H9 (cell line): ENCODE data around the gene PHF20. TPM values are rescaled to one million over a fixed set of nuclear protein-coding genes. Genes with fewer than 3 reads are reported as not detected.

Experiments used
- DNase-seq: peaks from one replicate; pipeline ENCODE4 v3.0.0-alpha.2; 2017
- H2AFZ ChIP-seq: one replicate; pipeline ENCODE4 v1.6.1; 2013; ENCODE audit warnings: mild to moderate bottlenecking, low read length, control low read depth, moderate library complexity
- H2AK5ac ChIP-seq: 2 replicates; pipeline ENCODE4 v1.6.1; 2013; ENCODE audit warnings: low read length, control low read depth, mixed read lengths; ENCODE audit not compliant: insufficient read length
- H2BK120ac ChIP-seq: one replicate; pipeline ENCODE4 v1.6.1; 2013; ENCODE audit warnings: low read depth, mild to moderate bottlenecking, low read length, control low read depth, inconsistent platforms; ENCODE audit not compliant: poor library complexity, severe bottlenecking
- H2BK12ac ChIP-seq: 2 replicates; pipeline ENCODE4 v1.6.1; 2013; ENCODE audit warnings: low read length, control low read depth, mixed read lengths, low read depth; ENCODE audit not compliant: insufficient read length
- H2BK15ac ChIP-seq: 2 replicates; pipeline ENCODE4 v1.6.1; 2013; ENCODE audit warnings: low read depth, low read length, control low read depth
- H2BK20ac ChIP-seq: one replicate; pipeline ENCODE4 v1.6.1; 2013; ENCODE audit warnings: low read depth, mild to moderate bottlenecking, low read length, control low read depth, inconsistent platforms; ENCODE audit not compliant: poor library complexity, severe bottlenecking
- H2BK5ac ChIP-seq: 2 replicates; pipeline ENCODE4 v1.6.1; 2013; ENCODE audit warnings: low read length, control low read depth, mixed read lengths; ENCODE audit not compliant: insufficient read length
- H3K14ac ChIP-seq: 2 replicates; pipeline ENCODE4 v1.6.1; 2013; ENCODE audit warnings: low read length, control low read depth; ENCODE audit not compliant: insufficient read depth
- H3K18ac ChIP-seq: 2 replicates; pipeline ENCODE4 v1.6.1; 2013; ENCODE audit warnings: low read depth, mild to moderate bottlenecking, mixed read lengths, low read length, control low read depth; ENCODE audit not compliant: insufficient read length
- H3K23ac ChIP-seq: 2 replicates; pipeline ENCODE4 v1.6.1; 2013; ENCODE audit warnings: low read length, control low read depth, mixed read lengths, low read depth; ENCODE audit not compliant: insufficient read length
- H3K23me2 ChIP-seq: 2 replicates; pipeline ENCODE4 v1.6.1; 2013; ENCODE audit warnings: low read depth, mild to moderate bottlenecking, mixed read lengths, low read length, control low read depth; ENCODE audit not compliant: insufficient read length, poor library complexity, severe bottlenecking
- H3K27ac ChIP-seq: 2 replicates; pipeline ENCODE4 v1.5.1; 2013; ENCODE audit warnings: low read length, control low read depth, mixed read lengths, low read depth; ENCODE audit not compliant: insufficient read length
- H3K27me3 ChIP-seq: 2 replicates; pipeline ENCODE4 v1.6.1; 2013; ENCODE audit warnings: low read length, control low read depth, inconsistent platforms; ENCODE audit not compliant: insufficient read depth
- H3K4ac ChIP-seq: 2 replicates; pipeline ENCODE4 v1.6.1; 2013; ENCODE audit warnings: low read depth, mild to moderate bottlenecking, control low read depth, inconsistent platforms, low read length, moderate library complexity
- H3K4me1 ChIP-seq: 2 replicates; pipeline ENCODE4 v1.6.1; 2013; ENCODE audit warnings: low read length, control low read depth, inconsistent platforms; ENCODE audit not compliant: insufficient read depth
- H3K4me2 ChIP-seq: 2 replicates; pipeline ENCODE4 v1.6.1; 2013; ENCODE audit warnings: low read length, control low read depth, mixed read lengths; ENCODE audit not compliant: insufficient read length, insufficient read depth
- H3K56ac ChIP-seq: 2 replicates; pipeline ENCODE4 v1.6.1; 2013; ENCODE audit warnings: low read depth, mild to moderate bottlenecking, mixed read lengths, low read length, control low read depth; ENCODE audit not compliant: insufficient read length
- H3K79me1 ChIP-seq: 2 replicates; pipeline ENCODE4 v1.6.1; 2013; ENCODE audit warnings: low read depth, mild to moderate bottlenecking, moderate library complexity, low read length, control low read depth, inconsistent platforms; ENCODE audit not compliant: insufficient read depth, poor library complexity, severe bottlenecking
- H3K79me2 ChIP-seq: 2 replicates; pipeline ENCODE4 v1.6.1; 2013; ENCODE audit warnings: low read length, control low read depth, inconsistent platforms; ENCODE audit not compliant: insufficient read depth
- H3K9ac ChIP-seq: 2 replicates; pipeline ENCODE4 v1.6.1; 2013; ENCODE audit warnings: low read length, control low read depth, mixed read lengths; ENCODE audit not compliant: insufficient read length; ENCODE audit errors: extremely low read depth
- H3K9me3 ChIP-seq: one replicate; pipeline ENCODE4 v1.6.1; 2013; ENCODE audit warnings: low read depth, low read length, inconsistent platforms; ENCODE audit not compliant: control insufficient read depth
- H3T11ph ChIP-seq: one replicate; pipeline ENCODE4 v1.6.1; 2013; ENCODE audit warnings: mild to moderate bottlenecking, low read length, control low read depth, inconsistent platforms
- H4K20me1 ChIP-seq: one replicate; pipeline ENCODE4 v1.6.1; 2013; ENCODE audit not compliant: control insufficient read depth, insufficient read length, insufficient read depth
- H4K5ac ChIP-seq: 2 replicates; pipeline ENCODE4 v1.6.1; 2013; ENCODE audit warnings: low read depth, mild to moderate bottlenecking, mixed read lengths, low read length, control low read depth; ENCODE audit not compliant: insufficient read length
- H4K8ac ChIP-seq: replicated peaks from 2 replicates; pipeline ENCODE4 v1.6.1; 2013; ENCODE audit warnings: low read length, control low read depth, mixed read lengths, low read depth; ENCODE audit not compliant: insufficient read length
- H4K91ac ChIP-seq: 2 replicates; pipeline ENCODE4 v1.6.1; 2013; ENCODE audit warnings: low read depth, mild to moderate bottlenecking, moderate library complexity, mixed read lengths, low read length, control low read depth; ENCODE audit not compliant: insufficient read length
- H3K27ac Mint-ChIP-seq, 3 experiments: 2 replicates in 2 of 3; 3 replicates in 1 of 3; pipeline ENCODE4 v1.8.0; 2020 to 2021; ENCODE audit warnings: mixed read lengths in 3 of 3, mild to moderate bottlenecking in 1 of 3, moderate library complexity in 1 of 3
- H3K27me3 Mint-ChIP-seq: 2 replicates; pipeline ENCODE4 v1.8.0; 2021; ENCODE audit warnings: low read depth, mild to moderate bottlenecking, moderate library complexity, mixed read lengths
- H3K36me3 Mint-ChIP-seq, 3 experiments: 2 replicates in 2 of 3; 3 replicates in 1 of 3; pipeline ENCODE4 v1.8.0; 2020 to 2021; ENCODE audit warnings: low read depth in 3 of 3, mixed read lengths in 3 of 3; ENCODE audit not compliant: insufficient read depth in 1 of 3
- H3K4me1 Mint-ChIP-seq, 2 experiments: 2 replicates each; pipeline ENCODE4 v1.8.0; 2020; ENCODE audit warnings: mixed read lengths in 2 of 2
- H3K4me3 Mint-ChIP-seq, 2 experiments: 2 replicates in 1 of 2; 3 replicates in 1 of 2; pipeline ENCODE4 v1.8.0; 2020 to 2021; ENCODE audit warnings: mild to moderate bottlenecking in 2 of 2, mixed read lengths in 2 of 2, moderate library complexity in 1 of 2
- H3K9me3 Mint-ChIP-seq, 2 experiments: 2 replicates in 1 of 2; 3 replicates in 1 of 2; pipeline ENCODE4 v1.8.0; 2020; ENCODE audit warnings: mild to moderate bottlenecking in 2 of 2, mixed read lengths in 2 of 2, moderate library complexity in 1 of 2
- WGBS: extraction: QIAGEN DNeasy Blood & Tissue Kit; methylation state at CpG from one replicate; pipeline ENCODE4 v1.1.7; 2013; ENCODE audit warnings: missing lambda C conversion rate, low lambda C conversion rate, mixed read lengths; ENCODE audit not compliant: insufficient read length; ENCODE audit errors: extremely low coverage; 5-methylcytosine and 5-hydroxymethylcytosine counted together
- total RNA-seq: library from RNA; stranded (reverse); gene quantifications from 2 replicates; pipeline ENCODE4 v1.2.1, GENCODE V29; 2021
- TF ChIP-seq, protein P1 (sequence below): fragments of 200-600 bp; sonication (generic); conservative IDR thresholded peaks from 3 replicates; pipeline ENCODE4 v1.8.0; 2021; ENCODE audit warnings: antibody characterized with exemption, mild to moderate bottlenecking

The PHF20 gene
- total RNA-seq, 1 experiment from 2014 or later = 50.3 TPM

DNA sequence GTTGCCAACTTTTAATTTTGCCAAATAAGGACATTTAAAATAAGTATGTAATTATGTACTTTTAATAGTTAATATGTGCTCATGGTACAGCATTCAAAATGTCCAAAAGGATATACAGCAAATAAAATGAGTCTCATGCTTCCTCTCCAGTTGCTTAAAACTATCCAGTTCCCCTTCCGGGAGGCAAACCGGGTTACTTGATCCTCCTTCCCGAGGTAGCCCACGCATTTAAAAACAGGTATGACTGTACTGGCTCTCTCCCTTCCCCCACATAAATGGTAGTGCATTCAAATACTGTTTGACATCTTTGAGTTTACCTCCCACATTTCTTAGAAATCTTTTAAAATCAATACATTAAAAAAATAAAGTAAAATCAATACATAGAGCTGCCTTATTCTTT, 66.4 kb downstream of the PHF20 start:
- Histone ChIP-seq H3K9ac (no peak overlapping the region), H2AFZ (no peak overlapping the region), H2AK5ac (no peak overlapping the region), H2BK15ac (no peak overlapping the region), H2BK20ac (no peak overlapping the region), H3K14ac (no peak overlapping the region), H2BK12ac (no peak overlapping the region), H3K4me1 (no peaks in the 10 kb centered on the region), H3K27me3 (no peaks in the 10 kb centered on the region), H3K79me2 (no peaks in the 10 kb centered on the region), H3K4me2 (no peak overlapping the region), H3K23me2 (no peaks in the 10 kb centered on the region), H2BK5ac (no peak overlapping the region), H4K8ac (no peak overlapping the region), H3K27ac (no peak overlapping the region), H4K5ac (no peak overlapping the region), H4K91ac (no peak overlapping the region), H3K23ac (no peak overlapping the region), H3T11ph (no peak overlapping the region), H3K4ac (no peak overlapping the region), H3K9me3 (no peaks in the 10 kb centered on the region), H3K56ac (no peak overlapping the region), H2BK120ac (no peak overlapping the region), H4K20me1 (no peaks in the 10 kb centered on the region), H3K79me1 (no peaks in the 10 kb centered on the region), H3K18ac (no peak overlapping the region)
- Mint-ChIP-seq H3K9me3 (peaks cover 4 to 5% of the 10 kb centered on the region in 2 experiments; a peak in 2 of 5 replicates), H3K4me3 (no peak overlapping the region; a peak in 1 of 5 replicates), H3K36me3 (peaks cover 21 to 25% (median 22%) of the 10 kb centered on the region in 3 experiments), H3K27me3 (no peaks in the 10 kb centered on the region), H3K27ac (no peak overlapping the region; a peak in 1 of 7 replicates), H3K4me1 (peaks cover 7 to 11% of the 10 kb centered on the region in 2 experiments)
- no CpG with 5 or more reads among the region's 4 CpGs for WGBS
- DNase-seq = no peak
- TF ChIP-seq, protein P1, sequence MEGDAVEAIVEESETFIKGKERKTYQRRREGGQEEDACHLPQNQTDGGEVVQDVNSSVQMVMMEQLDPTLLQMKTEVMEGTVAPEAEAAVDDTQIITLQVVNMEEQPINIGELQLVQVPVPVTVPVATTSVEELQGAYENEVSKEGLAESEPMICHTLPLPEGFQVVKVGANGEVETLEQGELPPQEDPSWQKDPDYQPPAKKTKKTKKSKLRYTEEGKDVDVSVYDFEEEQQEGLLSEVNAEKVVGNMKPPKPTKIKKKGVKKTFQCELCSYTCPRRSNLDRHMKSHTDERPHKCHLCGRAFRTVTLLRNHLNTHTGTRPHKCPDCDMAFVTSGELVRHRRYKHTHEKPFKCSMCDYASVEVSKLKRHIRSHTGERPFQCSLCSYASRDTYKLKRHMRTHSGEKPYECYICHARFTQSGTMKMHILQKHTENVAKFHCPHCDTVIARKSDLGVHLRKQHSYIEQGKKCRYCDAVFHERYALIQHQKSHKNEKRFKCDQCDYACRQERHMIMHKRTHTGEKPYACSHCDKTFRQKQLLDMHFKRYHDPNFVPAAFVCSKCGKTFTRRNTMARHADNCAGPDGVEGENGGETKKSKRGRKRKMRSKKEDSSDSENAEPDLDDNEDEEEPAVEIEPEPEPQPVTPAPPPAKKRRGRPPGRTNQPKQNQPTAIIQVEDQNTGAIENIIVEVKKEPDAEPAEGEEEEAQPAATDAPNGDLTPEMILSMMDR = no peak
